Cardiac fibroblast (primary cell): ENCODE results near the gene TBXAS1.

Source experiments
- DNase-seq, 2 donors: peaks; one replicate each; pipeline versions ENCODE4 v3.0.0 to v3.0.0-alpha.2; 2010; ENCODE audit warnings: low read depth in 2 of 2
- H3K4me3 ChIP-seq, 2 donors: replicated peaks in 1 of 2; 1 replicate in 1 of 2; 2 replicates in 1 of 2; pipeline ENCODE4 v1.5.1; 2011; ENCODE audit warnings: low read depth in 2 of 2, low read length in 2 of 2, mild to moderate bottlenecking in 2 of 2, moderate library complexity in 1 of 2
- TF ChIP-seq, protein P1 (sequence below): IDR thresholded peaks from one replicate; pipeline ENCODE4 v1.5.1; 2011; ENCODE audit warnings: low read depth, mild to moderate bottlenecking, low read length, inconsistent platforms

TBXAS1 gene

GRCh38 chr7:139992353-139993044 is 163.4 kb downstream of the TBXAS1 start:
- no peak for DNase-seq
- TF ChIP-seq, protein P1, sequence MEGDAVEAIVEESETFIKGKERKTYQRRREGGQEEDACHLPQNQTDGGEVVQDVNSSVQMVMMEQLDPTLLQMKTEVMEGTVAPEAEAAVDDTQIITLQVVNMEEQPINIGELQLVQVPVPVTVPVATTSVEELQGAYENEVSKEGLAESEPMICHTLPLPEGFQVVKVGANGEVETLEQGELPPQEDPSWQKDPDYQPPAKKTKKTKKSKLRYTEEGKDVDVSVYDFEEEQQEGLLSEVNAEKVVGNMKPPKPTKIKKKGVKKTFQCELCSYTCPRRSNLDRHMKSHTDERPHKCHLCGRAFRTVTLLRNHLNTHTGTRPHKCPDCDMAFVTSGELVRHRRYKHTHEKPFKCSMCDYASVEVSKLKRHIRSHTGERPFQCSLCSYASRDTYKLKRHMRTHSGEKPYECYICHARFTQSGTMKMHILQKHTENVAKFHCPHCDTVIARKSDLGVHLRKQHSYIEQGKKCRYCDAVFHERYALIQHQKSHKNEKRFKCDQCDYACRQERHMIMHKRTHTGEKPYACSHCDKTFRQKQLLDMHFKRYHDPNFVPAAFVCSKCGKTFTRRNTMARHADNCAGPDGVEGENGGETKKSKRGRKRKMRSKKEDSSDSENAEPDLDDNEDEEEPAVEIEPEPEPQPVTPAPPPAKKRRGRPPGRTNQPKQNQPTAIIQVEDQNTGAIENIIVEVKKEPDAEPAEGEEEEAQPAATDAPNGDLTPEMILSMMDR = no peak
- H3K4me3 ChIP-seq = no peak overlapping the region

- H3K4me3 ChIP-seq = no peak overlapping the region
- TF ChIP-seq, protein P1 = no peak
- DNase-seq = no peak
Observed at GRCh38 chr7:139993169-139993568, 164.1 kb downstream of the TBXAS1 start.

DNA sequence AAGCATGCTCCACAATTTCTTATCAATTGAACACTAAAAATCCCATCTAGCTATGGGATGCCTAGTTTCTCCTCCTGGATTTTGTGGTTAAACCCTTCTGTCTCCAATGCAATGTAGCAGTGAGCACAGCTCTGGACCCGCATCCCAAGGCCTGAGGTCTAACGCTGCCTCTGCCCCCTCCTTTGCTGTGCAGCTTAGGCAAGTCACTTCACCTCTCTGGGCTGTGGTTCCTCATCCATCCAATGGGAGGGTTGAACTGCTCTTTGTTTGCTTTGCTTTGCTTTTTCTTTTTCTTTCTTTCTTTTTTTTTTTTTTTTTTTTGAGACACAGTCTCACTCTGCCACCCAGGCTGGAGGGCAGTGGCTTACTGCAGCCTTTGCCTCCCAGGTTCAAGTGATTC is 164.5 kb downstream of the TBXAS1 start:
- H3K4me3 ChIP-seq = no peak overlapping the region
- TF ChIP-seq, protein P1 = no peak
- DNase-seq = no peak

GRCh38 chr7:139994356-139994755 is 165.3 kb downstream of the TBXAS1 start:
- no peak for DNase-seq
- TF ChIP-seq, protein P1 = no peak
- H3K4me3 ChIP-seq = no peak overlapping the region

DNA sequence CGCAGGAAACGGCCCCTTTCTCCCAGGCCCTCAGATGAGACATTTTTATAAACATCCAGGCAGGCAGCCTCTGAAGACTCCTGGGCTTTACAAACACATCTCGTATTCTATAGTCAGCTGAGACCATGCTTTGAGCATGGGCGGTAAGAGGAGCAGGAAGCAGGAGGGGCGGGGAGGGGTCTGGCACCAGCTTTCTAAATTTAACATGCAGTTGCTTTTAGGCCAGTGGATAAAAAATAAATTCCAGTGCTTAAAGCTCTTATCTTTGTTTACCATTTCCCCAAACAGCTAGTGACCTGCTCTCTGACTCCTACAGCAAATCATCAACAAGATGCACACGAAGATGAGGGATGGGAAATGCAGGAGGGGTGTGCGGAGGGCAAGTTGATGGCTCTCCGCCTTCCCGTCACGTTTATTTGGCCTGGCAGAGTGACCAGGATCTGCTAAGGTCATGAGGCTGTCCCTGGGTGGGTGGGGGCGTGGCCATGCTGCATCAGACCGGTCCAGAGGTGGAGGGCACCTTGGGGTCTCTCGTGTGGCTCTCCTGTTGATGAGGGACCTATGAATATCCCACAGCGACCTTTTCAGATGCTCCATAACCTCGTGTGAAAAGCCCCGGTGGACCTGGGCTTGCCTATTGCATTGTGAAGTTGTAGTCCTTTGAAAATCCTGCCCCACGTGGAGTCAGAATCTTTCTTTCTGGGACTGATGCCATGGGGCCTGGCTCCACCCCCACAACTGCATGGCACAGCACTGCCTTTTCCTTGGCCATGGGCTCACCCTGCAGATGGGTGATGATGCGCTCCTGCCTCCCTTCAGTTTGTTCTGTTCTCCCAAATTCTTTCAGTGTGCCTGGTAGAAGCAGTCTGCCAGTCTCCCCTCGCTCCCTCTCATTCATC is 166.2 kb downstream of the TBXAS1 start:
- no peak overlapping the region for H3K4me3 ChIP-seq
- TF ChIP-seq, protein P1 = no peak
- DNase-seq = peak; percentile 43 to 79

GRCh38 chr7:139998572-139998971 is 169.5 kb downstream of the TBXAS1 start:
- TF ChIP-seq, protein P1 = no peak
- no peak overlapping the region for H3K4me3 ChIP-seq
- no peak for DNase-seq
